ENCODE measurements around the gene DLGAP1.

- TF ChIP-seq FOXK2 (IDR thresholded peaks at IDR 0.05) (no peak), ARNT (IDR thresholded peaks at IDR 0.05) (no peak)
Observed at GRCh38 chr18:4430836-4431235, 24.3 kb downstream of the DLGAP1 start.
